Spleen (tissue), 11 donors: Measurements from ENCODE around the gene TEX14. TPM values are rescaled to one million over a fixed set of nuclear protein-coding genes. Genes with fewer than 3 reads are reported as not detected.

Experiments
- DNase-seq: peaks from one replicate; pipeline ENCODE4 v3.0.0-alpha.2; 2020
- H3K27ac ChIP-seq, 8 donors: fragments of 200-600 bp; sonication (generic) in 7 of 8; 1 replicate in 4 of 8; 2 replicates in 4 of 8; pipeline versions ENCODE4 v1.5.0 to v1.8.0; 2016 to 2021; ENCODE audit warnings: inconsistent platforms in 4 of 8, mild to moderate bottlenecking in 4 of 8, moderate library complexity in 1 of 8
- H3K27me3 ChIP-seq, 7 donors: fragments of 200-600 bp; sonication (generic) in 6 of 7; replicated peaks in 1 of 7; 1 replicate in 4 of 7; 2 replicates in 3 of 7; pipeline versions ENCODE4 v1.5.0 to v1.8.0; 2016 to 2021; ENCODE audit warnings: inconsistent platforms in 3 of 7, mild to moderate bottlenecking in 1 of 7
- H3K36me3 ChIP-seq, 6 donors: fragments of 200-600 bp; sonication (generic) in 5 of 6; 1 replicate in 4 of 6; 2 replicates in 2 of 6; pipeline versions ENCODE4 v1.5.0 to v1.8.0; 2016 to 2021; ENCODE audit warnings: inconsistent platforms in 2 of 6
- H3K4me1 ChIP-seq, 6 donors: fragments of 200-600 bp; sonication (generic) in 5 of 6; 1 replicate in 3 of 6; 2 replicates in 3 of 6; pipeline versions ENCODE4 v1.5.0 to v1.8.0; 2016 to 2021; ENCODE audit warnings: inconsistent platforms in 3 of 6
- H3K4me3 ChIP-seq, 8 donors: fragments of 200-600 bp; sonication (generic) in 7 of 8; 1 replicate in 4 of 8; 2 replicates in 4 of 8; pipeline versions ENCODE4 v1.5.0 to v1.8.0; 2016 to 2021; ENCODE audit warnings: inconsistent platforms in 4 of 8, mild to moderate bottlenecking in 4 of 8, moderate library complexity in 2 of 8
- H3K9me3 ChIP-seq, 8 donors: fragments of 200-600 bp; sonication (generic) in 7 of 8; 1 replicate in 4 of 8; 2 replicates in 4 of 8; pipeline versions ENCODE4 v1.5.0 to v1.8.0; 2016 to 2021; ENCODE audit warnings: inconsistent platforms in 4 of 8
- CTCF ChIP-seq, 11 experiments: fragments of 200-600 bp in 7 of 11; fragments of 450-650 bp in 4 of 11; sonication (generic) in 4 of 11; IDR thresholded peaks in 8 of 11; conservative IDR thresholded peaks in 3 of 11; 1 replicate in 7 of 11; 2 replicates in 4 of 11; pipeline versions ENCODE4 v1.4.0 to v1.8.0; 2016 to 2021; ENCODE audit warnings: antibody characterized with exemption in 11 of 11, inconsistent platforms in 4 of 11, mild to moderate bottlenecking in 1 of 11
- POLR2A ChIP-seq, 3 donors: fragments of 450-650 bp; IDR thresholded peaks; one replicate each; pipeline ENCODE4 v1.5.1; 2017; ENCODE audit warnings: antibody characterized with exemption in 3 of 3, mild to moderate bottlenecking in 1 of 3
- POLR2AphosphoS5 ChIP-seq, 3 donors: sonication (generic); formaldehyde crosslinking; IDR thresholded peaks; one replicate each; pipeline ENCODE4 v1.5.1; 2017; ENCODE audit warnings: antibody characterized with exemption in 3 of 3
- WGBS, 5 donors: extraction: QIAGEN DNeasy Blood & Tissue Kit in 3 of 5; methylation state at CpG; one replicate each; pipeline versions ENCODE4 v1.1.5 to v1.1.7; 2013 to 2018; 5-methylcytosine and 5-hydroxymethylcytosine counted together
- intact Hi-C: fragments of 100-400 bp; cut with DNase I; formaldehyde crosslinking; loops from one replicate; pipeline ENCODE4 v1.15.0; 2023; ENCODE audit warnings: low total_unique reads
- polyA plus RNA-seq, 3 donors: library from polyadenylated mRNA; stranded (reverse); fragments of 200-250 nt; gene quantifications; one replicate each; pipeline ENCODE4 v1.2.1, GENCODE V29; 2013
- total RNA-seq, 7 donors: library from RNA; depleted of rRNA in 3 of 7; stranded (reverse); fragments of >200 nt in 3 of 7; fragmentation: NEBNext Ultra II Directional in 4 of 7; extraction: Animal tissue kit (Norgen Biotek cat#: 25700) in 4 of 7; gene quantifications; one replicate each; pipeline versions ENCODE4 v1.1.0 to v1.2.1, GENCODE V29; 2016 to 2021
- donor health status: healthy with polysubstance abuse.
- donor health status: DM: no; HTN: no; CAD: no; lungs with moderate emphysema.
- donor health status: DM: no; HTN: no; CAD: no.
- donor health status: Bipolar disorder and iron deficiency.
- donor health status: healthy.
- donor health status: DM: no; HTN: no; CAD: no.
- donor health status: DM: yes; HTN: yes; CAD: no.

Gene TEX14
- total and polyA plus RNA-seq, 10 donors: 0.17 to 0.70 (median 0.39) TPM; not detected in 1

GRCh38 chr17:58615768-58616659 is 75.8 kb downstream of the TEX14 start:
- TF ChIP-seq CTCF (IDR thresholded peaks at IDR 0.05 in 8 of 11, conservative IDR thresholded peaks at IDR 0.05 in 3 of 11) (no peak), POLR2AphosphoS5 (IDR thresholded peaks at IDR 0.05) (no peak), POLR2A (IDR thresholded peaks at IDR 0.05) (no peak)
- Histone ChIP-seq H3K4me3 (no peak overlapping the region), H3K27me3 (no peaks in the 10 kb centered on the region), H3K36me3 (no peaks in the 10 kb centered on the region), H3K27ac (no peak overlapping the region), H3K9me3 (no peaks in the 10 kb centered on the region), H3K4me1 (peaks cover 0 to 12% (median 0%) of the 10 kb centered on the region in 6 donors)
- intact Hi-C loops: no loop called here
- DNase-seq: no peak
- 52 to 61% (median 57%) methylated on average over 5 of the region's 5 CpGs for WGBS, 5 donors

- Histone ChIP-seq H3K27ac (no peak overlapping the region), H3K27me3 (no peaks in the 10 kb centered on the region), H3K36me3 (no peaks in the 10 kb centered on the region), H3K9me3 (no peaks in the 10 kb centered on the region), H3K4me3 (no peak overlapping the region), H3K4me1 (peaks cover 0 to 12% (median 0%) of the 10 kb centered on the region in 6 donors)
- 21 to 50% (median 26%) methylated on average over 4 to 7 of the region's 7 CpGs for WGBS, 5 donors
- intact Hi-C loops: no loop called here
- no peak for TF ChIP-seq POLR2A (IDR thresholded peaks at IDR 0.05)
- no peak for TF ChIP-seq POLR2AphosphoS5 (IDR thresholded peaks at IDR 0.05)
- TF ChIP-seq CTCF (IDR thresholded peaks at IDR 0.05 in 8 of 11, conservative IDR thresholded peaks at IDR 0.05 in 3 of 11): no peak
- no peak for DNase-seq
Measured at GRCh38 chr17:58614859-58615459, 76.9 kb downstream of the TEX14 start.

DNA sequence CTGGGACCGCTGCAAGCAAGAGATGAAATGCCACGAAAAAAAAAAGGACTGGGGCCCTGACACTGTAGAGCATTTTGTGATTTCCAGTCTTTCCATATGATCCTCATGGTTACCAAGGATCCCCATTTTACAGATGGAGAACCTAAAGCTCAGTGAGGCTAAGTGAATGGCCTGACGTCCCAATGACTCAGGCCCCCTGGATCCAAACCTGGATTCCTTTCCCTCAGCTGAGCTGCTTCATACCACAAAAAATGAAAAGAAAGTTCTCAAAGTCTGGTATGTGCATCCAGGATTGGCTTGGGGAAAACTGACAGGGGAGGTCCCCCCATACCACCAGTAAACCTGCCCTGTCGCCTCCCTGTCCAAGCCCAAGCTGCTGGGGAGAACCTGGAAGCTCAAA is 80.5 kb downstream of the TEX14 start:
- Histone ChIP-seq H3K9me3 (no peaks in the 10 kb centered on the region), H3K4me1 (peaks cover 0 to 12% (median 0%) of the 10 kb centered on the region in 6 donors), H3K36me3 (no peaks in the 10 kb centered on the region), H3K4me3 (no peak overlapping the region), H3K27ac (no peak overlapping the region), H3K27me3 (no peaks in the 10 kb centered on the region)
- intact Hi-C loops: no loop called here
- whole genome bisulfite sequencing, 5 donors: 85 to 93% (median 90%) methylated on average over 4 of the region's 4 CpGs
- no peak for TF ChIP-seq CTCF (IDR thresholded peaks at IDR 0.05 in 8 of 11, conservative IDR thresholded peaks at IDR 0.05 in 3 of 11)
- TF ChIP-seq POLR2AphosphoS5 (IDR thresholded peaks at IDR 0.05): no peak
- TF ChIP-seq POLR2A (IDR thresholded peaks at IDR 0.05): no peak
- DNase-seq: no peak

- TF ChIP-seq CTCF (IDR thresholded peaks at IDR 0.05 in 8 of 11, conservative IDR thresholded peaks at IDR 0.05 in 3 of 11) (no peak), POLR2A (IDR thresholded peaks at IDR 0.05) (no peak), POLR2AphosphoS5 (IDR thresholded peaks at IDR 0.05) (no peak)
- H3K27me3 ChIP-seq: no peaks in the 10 kb centered on the region
- WGBS, 5 donors: 92 to 99% (median 94%) methylated on average over 4 of the region's 4 CpGs
- H3K36me3 ChIP-seq: no peaks in the 10 kb centered on the region
- H3K27ac ChIP-seq: no peak overlapping the region
- intact Hi-C loops: no loop called here
- H3K9me3 ChIP-seq: no peaks in the 10 kb centered on the region
- H3K4me3 ChIP-seq: no peak overlapping the region
- no peaks in the 10 kb centered on the region for H3K4me1 ChIP-seq
- DNase-seq: no peak
Measured at GRCh38 chr17:58606934-58607333, 84.9 kb downstream of the TEX14 start.
